Rectal smooth muscle tissue (tissue), 1 donor: Measurements from ENCODE around the gene ARL16.

Experiments
- H3K27ac ChIP-seq: one replicate; pipeline ENCODE4 v1.7.0; 2013; ENCODE audit warnings: low read depth, low read length, inconsistent platforms
- H3K27me3 ChIP-seq: one replicate; pipeline ENCODE4 v1.7.0; 2013; ENCODE audit warnings: low read length; ENCODE audit not compliant: control insufficient read depth, insufficient read depth
- H3K36me3 ChIP-seq: one replicate; pipeline ENCODE4 v1.7.0; 2013; ENCODE audit warnings: low read length; ENCODE audit not compliant: control insufficient read depth, insufficient read depth
- H3K4me1 ChIP-seq: one replicate; pipeline ENCODE4 v1.7.0; 2013; ENCODE audit warnings: low read length; ENCODE audit not compliant: control insufficient read depth, insufficient read depth
- H3K4me3 ChIP-seq: one replicate; pipeline ENCODE4 v1.7.0; 2013; ENCODE audit warnings: low read length
- H3K9ac ChIP-seq: one replicate; pipeline ENCODE4 v1.7.0; 2013; ENCODE audit warnings: low read length

ARL16 gene

GRCh38 chr17:81696218-81696941 is 12.8 kb upstream of the ARL16 start:
- H3K27me3 ChIP-seq: no peaks in the 10 kb centered on the region
- H3K4me1 ChIP-seq: peaks cover 3% of the 10 kb centered on the region
- H3K27ac ChIP-seq: no peak overlapping the region
- no peak overlapping the region for H3K4me3 ChIP-seq
- peaks cover 64% of the 10 kb centered on the region for H3K36me3 ChIP-seq
- H3K9ac ChIP-seq: no peak overlapping the region

- H3K36me3 ChIP-seq: peaks cover 64% of the 10 kb centered on the region
- H3K27ac ChIP-seq: no peak overlapping the region
- H3K27me3 ChIP-seq: no peaks in the 10 kb centered on the region
Measured at GRCh38 chr17:81695801-81696200, 12.2 kb upstream of the ARL16 start.

GRCh38 chr17:81695211-81695610 is 11.6 kb upstream of the ARL16 start:
- peaks cover 65% of the 10 kb centered on the region for H3K36me3 ChIP-seq
- no peaks in the 10 kb centered on the region for H3K27me3 ChIP-seq
- no peak overlapping the region for H3K4me3 ChIP-seq
- no peak overlapping the region for H3K9ac ChIP-seq
- no peak overlapping the region for H3K27ac ChIP-seq
- H3K4me1 ChIP-seq: no peaks in the 10 kb centered on the region

More at GRCh38 chr17:81695801-81696200, 12.2 kb upstream of the ARL16 start:
- Histone ChIP-seq H3K4me1 (no peaks in the 10 kb centered on the region), H3K9ac (no peak overlapping the region), H3K4me3 (no peak overlapping the region)

GRCh38 chr17:81694810-81695209 is 11.2 kb upstream of the ARL16 start:
- no peaks in the 10 kb centered on the region for H3K4me1 ChIP-seq

GRCh38 chr17:81693509-81694210 is 10.1 kb upstream of the ARL16 start:
- peaks cover 63% of the 10 kb centered on the region for H3K36me3 ChIP-seq
- H3K27ac ChIP-seq: no peak overlapping the region
- no peaks in the 10 kb centered on the region for H3K27me3 ChIP-seq
- H3K9ac ChIP-seq: no peak overlapping the region
- H3K4me1 ChIP-seq: no peaks in the 10 kb centered on the region
- H3K4me3 ChIP-seq: no peak overlapping the region

More at GRCh38 chr17:81694810-81695209, 11.2 kb upstream of the ARL16 start:
- Histone ChIP-seq H3K27ac (no peak overlapping the region), H3K27me3 (no peaks in the 10 kb centered on the region), H3K36me3 (peaks cover 65% of the 10 kb centered on the region), H3K4me3 (no peak overlapping the region), H3K9ac (no peak overlapping the region)

- H3K27ac ChIP-seq: no peak overlapping the region
- no peaks in the 10 kb centered on the region for H3K4me1 ChIP-seq
- H3K27me3 ChIP-seq: no peaks in the 10 kb centered on the region
- no peak overlapping the region for H3K4me3 ChIP-seq
- H3K36me3 ChIP-seq: peaks cover 57% of the 10 kb centered on the region
- H3K9ac ChIP-seq: no peak overlapping the region
Measured at GRCh38 chr17:81691608-81692007, 8.0 kb upstream of the ARL16 start.

GRCh38 chr17:81691196-81691595 is 7.6 kb upstream of the ARL16 start:
- H3K9ac ChIP-seq: no peak overlapping the region
- no peak overlapping the region for H3K4me3 ChIP-seq
- peaks cover 57% of the 10 kb centered on the region for H3K36me3 ChIP-seq
- no peaks in the 10 kb centered on the region for H3K4me1 ChIP-seq
- no peak overlapping the region for H3K27ac ChIP-seq
- H3K27me3 ChIP-seq: no peaks in the 10 kb centered on the region

GRCh38 chr17:81690549-81690948 is 7.0 kb upstream of the ARL16 start:
- Histone ChIP-seq H3K36me3 (peaks cover 53% of the 10 kb centered on the region), H3K27me3 (no peaks in the 10 kb centered on the region)

GRCh38 chr17:81690066-81690465 is 6.5 kb upstream of the ARL16 start:
- Histone ChIP-seq H3K4me3 (no peak overlapping the region), H3K27me3 (no peaks in the 10 kb centered on the region), H3K9ac (no peak overlapping the region), H3K27ac (no peak overlapping the region), H3K4me1 (peaks cover 6% of the 10 kb centered on the region), H3K36me3 (peaks cover 48% of the 10 kb centered on the region)

More at GRCh38 chr17:81690549-81690948, 7.0 kb upstream of the ARL16 start:
- Histone ChIP-seq H3K27ac (no peak overlapping the region), H3K4me3 (no peak overlapping the region), H3K9ac (no peak overlapping the region), H3K4me1 (peaks cover under 1% of the 10 kb centered on the region)

GRCh38 chr17:81688616-81689015 is 5.0 kb upstream of the ARL16 start:
- Histone ChIP-seq H3K4me1 (peaks cover 13% of the 10 kb centered on the region), H3K9ac (no peak overlapping the region), H3K27me3 (no peaks in the 10 kb centered on the region), H3K4me3 (no peak overlapping the region), H3K36me3 (peaks cover 37% of the 10 kb centered on the region), H3K27ac (no peak overlapping the region)

- H3K27me3 ChIP-seq: no peaks in the 10 kb centered on the region
- no peak overlapping the region for H3K4me3 ChIP-seq
- H3K36me3 ChIP-seq: peaks cover 34% of the 10 kb centered on the region
- H3K27ac ChIP-seq: no peak overlapping the region
- H3K4me1 ChIP-seq: peaks cover 13% of the 10 kb centered on the region
- H3K9ac ChIP-seq: no peak overlapping the region
Measured at GRCh38 chr17:81687770-81688541, 4.4 kb upstream of the ARL16 start.

GRCh38 chr17:81686614-81687013 is 3.0 kb upstream of the ARL16 start:
- no peak overlapping the region for H3K4me3 ChIP-seq
- H3K9ac ChIP-seq: no peak overlapping the region
- H3K27me3 ChIP-seq: no peaks in the 10 kb centered on the region
- H3K36me3 ChIP-seq: peaks cover 27% of the 10 kb centered on the region
- peaks cover 17% of the 10 kb centered on the region for H3K4me1 ChIP-seq
- H3K27ac ChIP-seq: no peak overlapping the region
